Endothelial cell of umbilical vein (primary cell): ENCODE measurements around the gene ASIC4. TPM values are rescaled to one million over a fixed set of nuclear protein-coding genes. Genes with fewer than 3 reads are reported as not detected.

Source experiments
- BruUV-seq: library from RNA; stranded (reverse); fragments of 400-500 nt; replicated peaks from 2 replicates; lab custom pipeline; 2021; lab: Mats Ljungman, UMichigan
- CTCF ChIA-PET: fragments of 300-600, 350-600 bp; sonication (Branson Sonifier 250); formaldehyde crosslinking; loops from one replicate; lab custom pipeline; 2021; ENCODE audit warnings: antibody characterized with exemption, inconsistent platforms; lab: Charles Lee
- POLR2A ChIA-PET: fragments of 300-600, 350-600 bp; sonication (Branson Sonifier 250); formaldehyde crosslinking; loops from one replicate; lab custom pipeline; 2021; ENCODE audit warnings: antibody characterized with exemption, inconsistent platforms; lab: Charles Lee
- DNase-seq: peaks from one replicate; pipeline ENCODE4 v3.0.0-alpha.2; 2011; ENCODE audit warnings: low read depth, low spot score
- FAIRE-seq: peaks from 2 replicates; lab custom pipeline; 2011; peaks lifted over from hg19 to GRCh38; lab: Jason Lieb, UNC
- H2AFZ ChIP-seq: 2 replicates; pipeline ENCODE4 v1.6.0; 2012; ENCODE audit warnings: low read depth, low read length, control low read depth, inconsistent platforms
- H3K27ac ChIP-seq: 2 replicates; pipeline ENCODE4 v1.5.1; 2011; ENCODE audit warnings: low read depth, mild to moderate bottlenecking, control low read depth, low read length, moderate library complexity; ENCODE audit not compliant: insufficient read depth
- H3K27me3 ChIP-seq, 2 experiments: 2 replicates each; pipeline versions ENCODE4 v1.6.0 to v1.6.1; 2011; ENCODE audit warnings: low read length in 2 of 2, mixed read lengths in 1 of 2; ENCODE audit not compliant: control insufficient read depth in 2 of 2, insufficient read depth in 2 of 2
- H3K36me3 ChIP-seq, 2 experiments: 2 replicates in 1 of 2; 3 replicates in 1 of 2; pipeline ENCODE4 v1.5.1; 2011; ENCODE audit warnings: low read length in 2 of 2, mild to moderate bottlenecking in 1 of 2, moderate library complexity in 1 of 2; ENCODE audit not compliant: control insufficient read depth in 2 of 2, insufficient read depth in 2 of 2; ENCODE audit errors: extremely low read depth in 1 of 2
- H3K4me1 ChIP-seq: 3 replicates; pipeline ENCODE4 v1.5.1; 2011; ENCODE audit warnings: mild to moderate bottlenecking, low read length; ENCODE audit not compliant: control insufficient read depth, insufficient read depth; ENCODE audit errors: extremely low read depth
- H3K4me2 ChIP-seq: 2 replicates; pipeline ENCODE4 v1.6.1; 2011; ENCODE audit warnings: low read length, control low read depth, mixed read lengths; ENCODE audit not compliant: insufficient read depth
- H3K4me3 ChIP-seq, 3 experiments: fragments of 200-600 bp in 1 of 3; sonication (generic), shearing (Covaris generic) in 1 of 3; replicated peaks in 1 of 3; 2 replicates each; pipeline ENCODE4 v1.5.1; 2011 to 2016; ENCODE audit warnings: control low read depth in 3 of 3, low read length in 3 of 3, mild to moderate bottlenecking in 2 of 3, inconsistent platforms in 1 of 3, low read depth in 1 of 3, moderate library complexity in 1 of 3; ENCODE audit not compliant: insufficient read depth in 1 of 3
- H3K79me2 ChIP-seq: 2 replicates; pipeline ENCODE4 v1.6.0; 2012; ENCODE audit warnings: low read length, inconsistent platforms; ENCODE audit not compliant: control insufficient read depth, insufficient read depth
- H3K9ac ChIP-seq: replicated peaks from 2 replicates; pipeline ENCODE3; 2011; ENCODE audit warnings: low read length, control low read depth; ENCODE audit not compliant: insufficient read depth; ENCODE audit errors: extremely low read depth
- H3K9me1 ChIP-seq: replicated peaks from 3 replicates; pipeline ENCODE4 v1.6.0; 2011; ENCODE audit warnings: mild to moderate bottlenecking, low read length; ENCODE audit not compliant: control insufficient read depth, insufficient read depth; ENCODE audit errors: extremely low read depth
- H3K9me3 ChIP-seq: replicated peaks from 2 replicates; pipeline ENCODE4 v1.5.1; 2012; ENCODE audit warnings: low read length, inconsistent platforms; ENCODE audit not compliant: control insufficient read depth, insufficient read depth
- H4K20me1 ChIP-seq: replicated peaks from 2 replicates; pipeline ENCODE3; 2011; ENCODE audit warnings: mild to moderate bottlenecking, low read length; ENCODE audit not compliant: control insufficient read depth, insufficient read depth; ENCODE audit errors: extremely low read depth
- EZH2 ChIP-seq: IDR thresholded peaks from 2 replicates; pipeline ENCODE4 v1.6.1; 2012; ENCODE audit warnings: borderline replicate concordance, low read depth, mild to moderate bottlenecking, moderate library complexity, low read length, inconsistent platforms; ENCODE audit not compliant: severe bottlenecking
- FOS ChIP-seq: IDR thresholded peaks from 2 replicates; pipeline ENCODE4 v1.6.1; 2011; ENCODE audit warnings: mild to moderate bottlenecking, low read length, moderate library complexity, borderline replicate concordance; ENCODE audit not compliant: insufficient read depth
- GATA2 ChIP-seq: IDR thresholded peaks from 2 replicates; pipeline ENCODE4 v1.7.0; 2011; ENCODE audit warnings: low read depth, mild to moderate bottlenecking, moderate library complexity, mixed read lengths, low read length; ENCODE audit not compliant: insufficient read length, insufficient read depth
- JUN ChIP-seq: IDR thresholded peaks from 2 replicates; pipeline ENCODE4 v1.6.1; 2011; ENCODE audit warnings: borderline replicate concordance, low read depth; ENCODE audit not compliant: insufficient read length, insufficient read depth
- MYC ChIP-seq: IDR thresholded peaks from one replicate; pipeline ENCODE4 v1.6.1; 2011; ENCODE audit warnings: mild to moderate bottlenecking, low read depth, low read length
- POLR2A ChIP-seq: IDR thresholded peaks from 2 replicates; pipeline ENCODE4 v1.6.1; 2012; ENCODE audit warnings: low read depth, mild to moderate bottlenecking, control low read depth, low read length
- dilution Hi-C: fragments of 300-500 bp; cut with MboI; formaldehyde crosslinking; loops from one replicate; pipeline ENCODE4 v1.15.0; 2019; ENCODE audit warnings: low sequenced_read_pairs; ENCODE audit not compliant: extremely low pct_ligation_motif_present
- intact Hi-C: fragments of 100-400 bp; cut with micrococcal nuclease; formaldehyde crosslinking; loops from one replicate; pipeline ENCODE4 v1.10.0; 2022
- polyA plus RNA-seq, 4 experiments: library from polyadenylated mRNA; depleted of rRNA in 3 of 4; stranded (reverse) in 3 of 4; unstranded in 1 of 4; fragments of >200 nt; gene quantifications; 2 replicates each; pipeline versions ENCODE4 v1.2.1 to v1.2.3, GENCODE V29; 2011 to 2012; ENCODE audit warnings: missing spikeins in 1 of 4
- total RNA-seq: library from RNA; stranded (reverse); gene quantifications from 2 replicates; pipeline ENCODE4 v1.2.3, GENCODE V29; 2021
- TF ChIP-seq, protein P1 (sequence below): IDR thresholded peaks from 2 replicates; pipeline ENCODE4 v1.6.1; 2011; ENCODE audit not compliant: insufficient read depth, insufficient read length
- TF ChIP-seq, protein P2 (sequence below), 2 donors: IDR thresholded peaks; 1 replicate in 1 of 2; 2 replicates in 1 of 2; pipeline ENCODE4 v1.5.1; 2011; ENCODE audit warnings: low read length in 2 of 2, mild to moderate bottlenecking in 2 of 2, moderate library complexity in 2 of 2, control low read depth in 1 of 2, inconsistent platforms in 1 of 2, low read depth in 1 of 2; ENCODE audit not compliant: insufficient read depth in 1 of 2; ENCODE audit errors: extremely low read depth in 1 of 2

Gene ASIC4
- total and polyA plus RNA-seq, 2 donors (not counting 3 experiments of a cell fraction or from before 2014, with no cell fraction given): not detected

DNA sequence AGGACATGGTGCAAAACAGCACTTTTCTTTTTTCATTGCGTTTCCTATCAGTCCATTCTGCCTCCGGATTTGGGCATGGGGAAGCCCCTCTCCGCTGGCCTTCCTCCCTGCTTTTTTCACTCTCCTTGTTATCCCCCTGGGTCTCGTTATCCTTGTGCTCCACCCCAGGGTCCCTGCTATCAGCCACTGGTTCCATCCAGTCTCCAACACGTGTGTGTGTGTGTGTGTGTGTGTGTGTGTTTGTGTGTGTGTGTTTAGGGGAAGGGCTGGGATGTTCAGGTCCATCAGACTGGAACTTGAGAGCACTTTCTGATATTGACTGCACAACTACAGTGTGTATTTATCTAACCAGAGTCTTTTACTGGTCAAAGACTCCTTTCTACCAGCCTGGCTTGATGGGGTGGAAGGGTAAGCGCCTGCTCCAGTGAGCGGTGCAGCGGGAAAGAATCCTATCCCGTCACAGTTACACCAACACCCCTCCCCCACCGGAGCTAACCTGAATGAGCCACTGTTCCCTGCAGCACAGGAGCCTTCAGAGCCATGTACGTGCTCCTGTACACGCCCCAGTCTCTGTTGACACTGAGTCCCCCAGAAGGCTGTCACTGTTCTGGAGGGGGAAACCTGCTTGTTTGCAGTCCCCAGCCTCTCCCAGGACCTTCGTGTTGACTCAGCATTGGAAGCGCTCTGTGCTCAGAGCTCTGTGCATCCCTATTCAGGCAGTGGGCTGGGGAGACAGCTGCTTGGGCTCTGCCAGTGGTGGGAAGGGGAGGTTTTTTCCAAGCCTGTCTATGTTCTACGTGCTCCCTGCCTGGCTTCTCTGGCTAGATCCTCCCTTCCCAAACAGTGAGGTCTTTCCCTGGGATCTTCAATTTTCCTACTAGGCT, 62.5 kb downstream of the ASIC4 start:
- Histone ChIP-seq H3K36me3 (no peaks in the 10 kb centered on the region), H2AFZ (no peak overlapping the region), H3K9ac (no peak overlapping the region), H3K4me2 (no peak overlapping the region), H3K79me2 (no peaks in the 10 kb centered on the region), H3K9me1 (no peaks in the 10 kb centered on the region), H3K27me3 (peaks cover 21 to 31% of the 10 kb centered on the region in 2 experiments), H3K27ac (no peak overlapping the region), H3K9me3 (no peaks in the 10 kb centered on the region), H3K4me1 (no peaks in the 10 kb centered on the region), H3K4me3 (no peak overlapping the region), H4K20me1 (no peaks in the 10 kb centered on the region)
- FAIRE-seq (no peak), DNase-seq (no peak)
- dilution Hi-C loops (no loop called here), intact Hi-C loops (no loop called here)
- no TSS peak for BruUV-seq
- ChIA-PET CTCF (no interaction called here), POLR2A (no interaction called here)
- no peak for TF ChIP-seq MYC
- TF ChIP-seq, protein P1, sequence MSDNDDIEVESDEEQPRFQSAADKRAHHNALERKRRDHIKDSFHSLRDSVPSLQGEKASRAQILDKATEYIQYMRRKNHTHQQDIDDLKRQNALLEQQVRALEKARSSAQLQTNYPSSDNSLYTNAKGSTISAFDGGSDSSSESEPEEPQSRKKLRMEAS: no peak
- TF ChIP-seq POLR2A: no peak
- TF ChIP-seq FOS: no peak
- TF ChIP-seq, protein P2, sequence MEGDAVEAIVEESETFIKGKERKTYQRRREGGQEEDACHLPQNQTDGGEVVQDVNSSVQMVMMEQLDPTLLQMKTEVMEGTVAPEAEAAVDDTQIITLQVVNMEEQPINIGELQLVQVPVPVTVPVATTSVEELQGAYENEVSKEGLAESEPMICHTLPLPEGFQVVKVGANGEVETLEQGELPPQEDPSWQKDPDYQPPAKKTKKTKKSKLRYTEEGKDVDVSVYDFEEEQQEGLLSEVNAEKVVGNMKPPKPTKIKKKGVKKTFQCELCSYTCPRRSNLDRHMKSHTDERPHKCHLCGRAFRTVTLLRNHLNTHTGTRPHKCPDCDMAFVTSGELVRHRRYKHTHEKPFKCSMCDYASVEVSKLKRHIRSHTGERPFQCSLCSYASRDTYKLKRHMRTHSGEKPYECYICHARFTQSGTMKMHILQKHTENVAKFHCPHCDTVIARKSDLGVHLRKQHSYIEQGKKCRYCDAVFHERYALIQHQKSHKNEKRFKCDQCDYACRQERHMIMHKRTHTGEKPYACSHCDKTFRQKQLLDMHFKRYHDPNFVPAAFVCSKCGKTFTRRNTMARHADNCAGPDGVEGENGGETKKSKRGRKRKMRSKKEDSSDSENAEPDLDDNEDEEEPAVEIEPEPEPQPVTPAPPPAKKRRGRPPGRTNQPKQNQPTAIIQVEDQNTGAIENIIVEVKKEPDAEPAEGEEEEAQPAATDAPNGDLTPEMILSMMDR (IDR thresholded peaks at IDR 0.05; ENCODE audit: extremely low read depth in 1 of 2, insufficient read depth in 1 of 2, low read depth in 1 of 2, low read length in 2 of 2): no peak
- no peak for TF ChIP-seq EZH2
- TF ChIP-seq JUN: no peak
- no peak for TF ChIP-seq GATA2
